Testis (tissue), 3 donors: Measurements from ENCODE around the gene PTBP3. TPM values are rescaled to one million over a fixed set of nuclear protein-coding genes. Genes with fewer than 3 reads are reported as not detected.

Experiments
- DNase-seq: peaks from one replicate; pipeline ENCODE4 v3.0.0-alpha.2; 2019
- H3K27ac ChIP-seq, 2 donors: fragments of 200-600 bp; sonication (generic); one replicate each; pipeline ENCODE4 v1.5.1; 2019
- H3K27me3 ChIP-seq: fragments of 200-600 bp; sonication (generic); one replicate; pipeline ENCODE4 v1.5.1; 2019
- H3K36me3 ChIP-seq: fragments of 200-600 bp; sonication (generic); one replicate; pipeline ENCODE4 v1.5.1; 2017; ENCODE audit warnings: low read depth; ENCODE audit errors: missing control alignments
- H3K4me1 ChIP-seq: fragments of 200-600 bp; sonication (generic); one replicate; pipeline ENCODE4 v1.5.1; 2019
- H3K4me3 ChIP-seq, 2 donors: fragments of 200-600 bp; sonication (generic); one replicate each; pipeline ENCODE4 v1.5.1; 2017 to 2019
- H3K9me3 ChIP-seq: fragments of 200-600 bp; sonication (generic); one replicate; pipeline ENCODE4 v1.5.1; 2017
- CTCF ChIP-seq, 3 experiments: fragments of 450-650 bp in 2 of 3; fragments of 200-600 bp in 1 of 3; sonication (generic) in 1 of 3; IDR thresholded peaks; one replicate each; pipeline ENCODE4 v1.5.1; 2016 to 2019; ENCODE audit warnings: antibody characterized with exemption in 3 of 3, mild to moderate bottlenecking in 2 of 3, moderate library complexity in 1 of 3
- POLR2A ChIP-seq: fragments of 450-650 bp; IDR thresholded peaks from one replicate; pipeline ENCODE4 v1.6.1; 2017; ENCODE audit warnings: antibody characterized with exemption, mild to moderate bottlenecking, moderate library complexity
- WGBS, 2 donors: methylation state at CpG; one replicate each; pipeline ENCODE4 v1.1.5; 2018; 5-methylcytosine and 5-hydroxymethylcytosine counted together
- intact Hi-C: fragments of 100-400 bp; cut with DNase I; formaldehyde crosslinking; loops from one replicate; pipeline ENCODE4 v1.15.1; 2023; ENCODE audit warnings: low total_unique reads
- polyA plus RNA-seq: library from polyadenylated mRNA; stranded (reverse); fragments of 350-450 nt; fragmentation: Illumina TruSeq; extraction: RNeasy Lipid Tissue Mini Kit (QIAGEN cat#74804); gene quantifications from one replicate; pipeline ENCODE4 v1.2.3, GENCODE V29; 2014; ENCODE audit warnings: low read depth, low replicate concordance; ENCODE audit not compliant: insufficient read depth
- total RNA-seq, 2 donors: library from RNA; depleted of rRNA; stranded (reverse); fragments of >200 nt; gene quantifications; one replicate each; pipeline ENCODE4 v1.2.3, GENCODE V29; 2016

PTBP3 gene
- total and polyA plus RNA-seq, 3 donors from 2014 or later = 44.1 to 199 (median 172) TPM

- TF ChIP-seq POLR2A (no peak), CTCF (IDR thresholded peaks at IDR 0.05) (no peak)
- no peaks in the 10 kb centered on the region for H3K4me1 ChIP-seq
- no peak overlapping the region for H3K4me3 ChIP-seq
- WGBS, 2 donors = 94% methylated on average over 2 of the region's 2 CpGs
- no peak for DNase-seq
- no peaks in the 10 kb centered on the region for H3K36me3 ChIP-seq
- no peaks in the 10 kb centered on the region for H3K9me3 ChIP-seq
- no peak overlapping the region for H3K27ac ChIP-seq
- intact Hi-C loops = no loop called here
- H3K27me3 ChIP-seq = no peaks in the 10 kb centered on the region
These were observed 52.5 kb downstream of the PTBP3 start for GRCh38 chr9:112280904-112281303.

- H3K4me3 ChIP-seq = no peak overlapping the region
- intact Hi-C loops = no loop called here
- no peaks in the 10 kb centered on the region for H3K36me3 ChIP-seq
These were observed 53.9 kb downstream of the PTBP3 start for GRCh38 chr9:112279501-112279900.

GRCh38 chr9:112278152-112278551, 55.3 kb downstream of the PTBP3 start:
- 49 to 73% methylated on average over 3 of the region's 3 CpGs for WGBS, 2 donors
- Histone ChIP-seq H3K4me3 (no peak overlapping the region), H3K36me3 (no peaks in the 10 kb centered on the region), H3K4me1 (no peaks in the 10 kb centered on the region), H3K9me3 (no peaks in the 10 kb centered on the region), H3K27ac (no peak overlapping the region), H3K27me3 (no peaks in the 10 kb centered on the region)
- no peak for TF ChIP-seq POLR2A
- TF ChIP-seq CTCF (IDR thresholded peaks at IDR 0.05) = no peak
- DNase-seq = no peak
- intact Hi-C loops = no loop called here

More at GRCh38 chr9:112279501-112279900, 53.9 kb downstream of the PTBP3 start:
- no peaks in the 10 kb centered on the region for H3K27me3 ChIP-seq
- TF ChIP-seq POLR2A (no peak), CTCF (IDR thresholded peaks at IDR 0.05) (no peak)
- no peaks in the 10 kb centered on the region for H3K4me1 ChIP-seq
- H3K9me3 ChIP-seq = no peaks in the 10 kb centered on the region
- no peak for DNase-seq
- H3K27ac ChIP-seq = no peak overlapping the region

- H3K4me3 ChIP-seq = no peak overlapping the region
- no peak for TF ChIP-seq CTCF (IDR thresholded peaks at IDR 0.05)
- TF ChIP-seq POLR2A = no peak
- no peaks in the 10 kb centered on the region for H3K36me3 ChIP-seq
- no peak for DNase-seq
- no peaks in the 10 kb centered on the region for H3K4me1 ChIP-seq
- H3K27ac ChIP-seq = no peak overlapping the region
- no peaks in the 10 kb centered on the region for H3K9me3 ChIP-seq
- no peaks in the 10 kb centered on the region for H3K27me3 ChIP-seq
- intact Hi-C loops = no loop called here
- WGBS, 2 donors = 94 to 95% methylated on average over 1 of the region's 1 CpG
These were observed 58.8 kb downstream of the PTBP3 start for GRCh38 chr9:112274600-112274999.

DNA sequence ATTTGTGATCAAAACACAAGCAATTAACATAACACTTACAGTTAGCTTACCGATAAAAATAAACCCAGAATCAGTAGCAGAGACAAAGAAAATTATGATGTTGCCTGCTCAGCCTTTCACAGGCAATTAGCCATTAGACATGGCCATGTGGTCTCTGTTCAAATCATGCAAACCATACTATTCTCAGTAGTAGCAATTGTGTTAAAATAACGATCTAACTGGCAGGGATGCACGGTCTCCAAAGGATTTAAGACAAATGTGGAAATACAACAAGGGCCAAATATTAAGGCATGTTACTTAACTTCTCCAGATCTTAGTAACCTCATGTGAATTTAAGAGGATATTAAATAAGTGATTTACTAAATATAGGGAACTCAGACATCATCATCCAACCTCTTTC, 59.5 kb downstream of the PTBP3 start:
- DNase-seq = no peak
- Histone ChIP-seq H3K4me1 (no peaks in the 10 kb centered on the region), H3K9me3 (no peaks in the 10 kb centered on the region), H3K27ac (no peak overlapping the region), H3K4me3 (no peak overlapping the region), H3K36me3 (no peaks in the 10 kb centered on the region), H3K27me3 (no peaks in the 10 kb centered on the region)
- intact Hi-C loops = no loop called here
- 66 to 73% methylated on average over 3 of the region's 3 CpGs for WGBS, 2 donors
- TF ChIP-seq CTCF (IDR thresholded peaks at IDR 0.05) (no peak), POLR2A (no peak)
